ENCODE data around the gene ADGRG3.

DNA sequence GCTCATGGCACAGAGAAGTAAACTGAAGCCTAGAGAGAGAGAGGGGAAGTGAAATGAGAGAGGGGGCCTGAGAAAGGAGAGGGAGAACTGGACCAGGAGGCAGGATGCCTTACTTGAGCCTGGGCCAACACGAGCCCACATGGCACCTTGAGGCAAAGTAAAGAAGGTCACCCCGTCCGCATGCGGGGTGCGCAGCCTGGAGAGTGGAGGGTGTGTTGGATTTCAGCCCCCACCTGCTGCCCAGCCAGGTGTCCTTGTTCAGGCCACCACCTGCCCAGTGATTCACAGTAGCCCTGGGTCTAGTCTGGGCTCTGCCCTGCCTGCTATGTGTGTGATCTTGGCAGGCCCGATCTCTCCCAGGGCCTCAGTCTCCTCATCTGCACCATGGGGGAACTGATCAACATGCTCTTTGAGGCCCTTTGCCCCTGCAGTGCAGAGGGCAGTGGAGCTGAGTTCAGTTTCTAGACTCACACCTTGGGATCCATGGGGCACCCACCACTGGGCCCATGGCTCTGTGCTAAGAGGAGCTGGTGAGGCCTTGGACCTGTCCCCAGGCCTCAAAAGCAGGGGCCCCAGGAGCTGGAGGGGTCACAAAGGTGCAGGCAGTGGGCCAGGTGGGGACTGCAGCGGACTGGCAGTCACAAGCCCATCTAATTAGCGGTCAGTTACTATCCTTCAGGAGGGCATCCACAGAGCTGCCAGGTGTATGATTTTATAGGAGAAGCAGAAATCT lies 16.7 kb downstream of the ADGRG3 start:
- TF ChIP-seq CTCF (IDR thresholded peaks at IDR 0.05; ENCODE audit: low read length) = no peak
- no peak for TF ChIP-seq EZH2phosphoT487 (IDR thresholded peaks at IDR 0.05; ENCODE audit: low read length)

Measured in MM.1S (cell line).